ENCODE results near the gene NPLOC4.

Gene NPLOC4

GRCh38 chr17:81515530-81516041 lies 121.3 kb downstream of the NPLOC4 start:
- DNase-seq, result no peak

DNA sequence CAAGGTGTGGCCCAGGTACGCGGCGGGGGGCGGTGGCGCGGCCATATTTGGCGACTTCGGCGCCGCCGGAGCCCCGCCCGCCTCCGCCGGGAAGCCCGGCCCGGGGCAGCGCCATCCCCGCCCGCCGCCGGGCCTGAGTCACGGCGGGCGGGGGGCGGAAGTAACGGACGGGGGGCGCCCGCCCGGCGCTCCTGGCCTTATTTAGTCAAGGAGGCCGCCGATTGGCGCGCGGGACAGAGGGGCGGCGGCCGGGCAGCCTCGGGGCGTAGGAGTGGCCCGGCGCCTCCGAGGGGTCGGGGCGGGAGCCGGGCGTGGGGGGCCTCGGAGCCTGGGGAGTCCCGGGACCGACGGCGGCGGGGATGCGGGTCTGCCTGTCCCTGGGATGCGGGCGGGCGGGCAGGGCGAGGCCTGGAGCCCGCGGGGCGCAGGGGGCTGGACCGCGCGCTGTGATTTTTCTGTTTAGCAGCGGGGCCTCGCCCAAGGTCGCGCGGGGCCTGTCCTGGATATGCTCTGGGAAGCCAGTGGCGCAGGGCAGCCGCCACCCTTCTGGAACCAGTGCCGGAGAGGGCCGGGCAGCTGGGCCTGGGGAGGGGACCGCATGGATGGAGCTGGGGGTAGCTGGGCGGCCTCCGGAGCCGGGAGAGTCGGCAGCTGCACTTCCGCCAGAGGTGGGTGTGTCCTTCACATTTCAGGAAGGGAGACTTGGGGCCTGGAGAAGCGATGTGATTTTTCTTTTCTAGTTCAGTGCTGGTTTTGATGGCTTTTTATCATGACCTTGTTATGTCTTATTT lies 122.0 kb downstream of the NPLOC4 start:
- peak; percentile 93 for DNase-seq

DNA sequence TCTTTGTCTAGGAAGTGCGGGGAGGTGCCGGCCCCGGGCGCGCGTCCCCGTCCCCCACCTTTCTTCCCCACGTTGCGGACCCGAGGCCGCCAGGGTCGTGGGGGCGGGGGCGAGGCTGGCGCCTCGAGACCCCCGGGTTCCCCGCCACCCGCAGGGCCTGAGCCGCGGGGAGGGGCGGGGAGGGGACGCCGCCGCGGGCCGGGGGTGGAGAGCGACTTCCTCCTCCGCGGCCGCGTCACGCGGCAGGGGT lies 122.5 kb downstream of the NPLOC4 start:
- DNase-seq, result no peak

DNA sequence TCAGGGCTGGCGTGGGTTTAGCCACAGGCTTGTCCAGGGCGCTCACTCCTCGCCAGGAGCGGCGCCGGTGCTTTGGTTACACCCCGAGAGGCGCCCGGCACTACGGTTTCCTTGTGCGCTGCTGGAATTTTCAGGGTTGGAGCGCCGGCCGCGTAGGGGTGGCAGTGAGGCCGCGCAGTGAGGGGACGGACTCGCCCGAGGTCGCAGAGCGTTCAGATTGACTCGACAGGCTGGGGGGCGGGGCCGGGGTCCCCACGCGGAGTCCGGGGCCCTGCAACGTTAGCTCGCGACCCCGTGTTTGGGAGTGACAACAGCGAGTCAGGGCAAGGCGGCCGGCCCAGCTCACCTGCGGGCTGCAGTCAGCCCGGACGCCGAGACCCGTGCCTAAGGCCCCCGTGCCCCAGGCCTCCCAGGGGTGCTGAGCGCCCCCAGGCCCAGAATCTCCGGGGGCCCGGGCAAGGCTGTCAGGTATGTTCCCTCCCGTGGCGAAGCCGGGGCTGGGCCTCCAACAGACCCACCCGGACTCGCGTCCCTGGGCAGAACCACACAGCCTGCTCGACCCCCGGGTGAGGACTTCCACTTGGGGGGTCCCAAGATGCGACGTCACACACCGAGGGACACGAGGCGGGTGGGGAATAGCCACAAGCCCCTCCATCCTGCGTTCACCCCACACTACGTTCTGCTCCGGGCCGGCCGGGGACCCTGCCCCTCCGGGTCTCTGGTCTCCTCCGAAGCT lies 123.0 kb downstream of the NPLOC4 start:
- DNase-seq, result peak; percentile 72

GRCh38 chr17:81513372-81513752 lies 123.5 kb downstream of the NPLOC4 start:
- DNase-seq, result peak; percentile 66

DNA sequence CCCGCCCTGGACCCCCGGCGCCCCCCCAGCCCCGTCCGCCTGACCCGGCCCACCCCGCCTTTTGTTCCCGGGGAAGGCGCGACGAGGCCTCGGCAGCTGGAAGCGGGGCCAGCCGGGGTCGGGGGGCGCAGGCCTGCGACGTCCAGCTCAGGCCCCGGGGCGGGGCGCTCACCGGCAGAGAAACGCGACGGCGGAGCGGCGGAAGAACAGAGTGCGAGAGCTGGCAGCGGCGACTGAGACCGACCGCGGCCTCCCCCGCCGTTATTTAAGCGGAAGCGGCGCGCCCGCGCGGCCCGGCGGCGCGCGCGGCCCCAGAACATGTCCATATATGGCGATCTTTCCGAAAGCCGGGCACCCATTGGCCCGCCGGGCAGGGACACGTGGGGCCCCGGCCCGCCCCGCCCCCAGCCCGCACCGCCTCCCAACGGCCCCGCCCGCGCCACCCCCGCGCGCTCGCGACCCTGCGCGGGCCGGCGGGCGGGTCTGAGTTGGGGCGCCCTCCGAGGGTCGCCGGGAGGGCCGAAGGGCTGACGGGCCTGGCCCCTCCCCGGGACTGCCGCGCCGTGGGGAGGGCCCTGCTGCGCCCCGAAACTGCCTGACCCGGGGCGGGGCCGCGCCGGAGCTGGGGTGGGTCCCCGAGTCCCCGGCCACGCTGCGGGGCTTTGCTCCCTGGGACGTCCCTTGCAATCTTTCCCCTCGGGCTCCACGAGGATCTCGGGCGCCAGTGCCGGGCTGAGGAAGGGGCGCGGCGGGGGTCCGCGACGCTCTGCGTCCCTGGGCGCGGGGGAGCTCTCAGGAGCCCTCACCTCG lies 124.1 kb downstream of the NPLOC4 start, which contains the start of gene ACTG1:
Gene ACTG1 (minus strand): TSS at position 238 of the 810 bp plus-strand sequence. CDS start 445 bp downstream, outside the sequence.
- peak; percentile 96 for DNase-seq

- peak; percentile 44 for DNase-seq
These were observed 124.9 kb downstream of the NPLOC4 start for GRCh38 chr17:81511804-81512561.

DNA sequence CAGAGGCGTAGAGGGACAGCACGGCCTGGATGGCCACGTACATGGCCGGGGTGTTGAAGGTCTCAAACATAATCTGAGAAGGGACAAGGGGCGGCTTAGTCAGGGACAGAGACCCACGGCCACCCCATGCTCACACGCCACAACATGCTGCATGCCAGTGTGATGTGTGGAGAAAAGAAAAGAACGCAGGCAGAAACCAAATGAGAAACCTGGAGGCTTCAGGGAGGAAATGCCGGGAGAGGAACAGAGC lies 125.4 kb downstream of the NPLOC4 start:
- peak; percentile 52 for DNase-seq

DNA sequence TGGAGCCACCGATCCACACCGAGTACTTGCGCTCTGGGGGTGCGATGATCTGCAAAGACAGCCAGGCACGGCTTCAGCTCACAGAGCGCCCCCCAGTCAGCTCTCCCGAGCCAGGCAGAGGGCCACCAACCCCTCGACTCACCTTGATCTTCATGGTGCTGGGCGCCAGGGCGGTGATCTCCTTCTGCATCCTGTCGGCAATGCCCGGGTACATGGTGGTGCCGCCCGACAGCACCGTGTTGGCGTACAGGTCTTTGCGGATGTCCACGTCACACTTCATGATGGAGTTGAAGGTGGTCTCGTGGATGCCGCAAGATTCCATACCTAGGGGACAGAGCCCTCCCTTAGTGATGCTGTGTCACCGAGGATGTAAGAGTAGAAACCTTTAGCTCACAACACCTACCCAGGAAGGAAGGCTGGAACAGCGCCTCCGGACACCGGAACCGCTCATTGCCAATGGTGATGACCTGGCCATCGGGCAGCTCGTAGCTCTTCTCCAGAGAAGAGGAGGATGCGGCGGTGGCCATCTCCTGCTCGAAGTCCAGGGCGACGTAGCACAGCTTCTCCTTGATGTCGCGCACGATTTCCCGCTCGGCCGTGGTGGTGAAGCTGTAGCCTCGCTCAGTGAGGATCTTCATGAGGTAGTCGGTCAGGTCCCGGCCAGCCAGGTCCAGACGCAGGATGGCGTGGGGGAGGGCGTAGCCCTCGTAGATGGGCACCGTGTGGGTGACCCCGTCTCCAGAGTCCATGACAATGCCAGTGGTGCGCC lies 125.9 kb downstream of the NPLOC4 start:
- peak; percentile 24 for DNase-seq

DNA sequence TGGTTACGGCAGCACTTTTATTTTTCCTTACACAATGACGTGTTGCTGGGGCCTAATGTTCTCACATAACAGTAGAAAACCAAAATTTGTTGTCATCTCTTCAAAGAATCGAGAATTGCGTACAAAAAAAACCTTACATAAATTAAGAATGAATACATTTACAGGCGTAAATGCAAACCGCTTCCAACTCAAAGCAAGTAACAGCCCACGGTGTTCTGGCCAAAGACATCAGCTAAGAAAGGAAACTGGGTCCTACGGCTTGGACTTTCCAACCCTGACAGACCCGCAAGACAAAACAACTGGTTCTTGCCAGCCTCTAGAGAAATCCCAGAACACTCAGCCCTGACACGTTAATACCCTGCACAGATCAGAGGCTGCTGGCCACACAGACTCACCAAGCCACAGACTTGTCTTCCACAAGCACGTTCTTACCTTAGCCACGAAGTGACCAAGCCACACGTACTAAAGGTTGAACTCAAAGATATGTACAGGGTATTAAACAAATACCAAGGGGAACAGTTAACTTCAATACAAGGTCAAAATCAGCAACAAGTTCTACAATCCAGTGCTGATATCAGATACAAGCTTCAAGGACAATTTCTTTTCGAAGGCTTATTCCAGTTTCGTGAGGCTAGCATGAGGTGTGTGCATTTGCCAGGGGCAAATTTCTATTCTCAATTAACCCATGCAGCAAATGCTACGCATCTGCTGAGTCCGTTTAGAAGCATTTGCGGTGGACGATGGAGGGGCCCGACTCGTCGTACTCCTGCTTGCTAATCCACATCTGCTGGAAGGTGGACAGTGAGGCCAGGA lies 126.7 kb downstream of the NPLOC4 start:
- DNase-seq, result no peak

DNA sequence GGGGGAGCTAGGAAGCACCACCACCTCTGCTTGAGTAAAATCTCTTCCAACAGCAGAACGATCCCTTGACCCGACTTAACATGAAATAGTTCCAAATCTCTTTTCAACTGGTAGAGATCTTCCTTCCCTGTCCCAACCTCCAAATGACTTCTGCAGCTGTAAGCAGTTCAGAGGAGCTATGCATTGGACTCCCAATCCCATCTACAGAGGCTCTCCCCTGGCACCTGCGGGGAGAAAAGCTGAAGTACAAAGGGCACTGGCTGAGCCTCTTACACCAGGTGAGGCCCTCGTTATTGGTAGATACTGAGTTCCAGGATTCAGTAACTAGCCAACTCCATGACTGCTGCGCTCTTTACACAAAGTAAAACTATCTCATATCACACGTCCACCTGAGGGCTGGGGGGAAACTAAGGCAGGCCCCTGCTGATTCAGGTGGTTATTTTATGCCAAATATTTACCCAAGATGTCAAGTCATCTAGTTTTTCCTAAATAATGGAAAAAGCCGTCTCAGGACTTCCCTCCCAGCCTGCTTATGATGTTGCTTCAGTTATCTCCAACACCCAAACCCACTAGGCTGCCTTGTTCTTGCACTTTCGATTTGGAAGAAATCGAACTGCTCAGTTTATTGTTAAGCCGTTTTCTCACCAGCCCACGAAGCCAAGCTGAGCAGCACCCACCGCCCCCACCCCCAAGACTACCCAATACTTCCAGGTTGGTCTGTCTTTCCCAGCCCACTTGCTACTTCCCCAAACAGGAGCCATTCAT lies 127.5 kb downstream of the NPLOC4 start:
- no peak for DNase-seq

DNA sequence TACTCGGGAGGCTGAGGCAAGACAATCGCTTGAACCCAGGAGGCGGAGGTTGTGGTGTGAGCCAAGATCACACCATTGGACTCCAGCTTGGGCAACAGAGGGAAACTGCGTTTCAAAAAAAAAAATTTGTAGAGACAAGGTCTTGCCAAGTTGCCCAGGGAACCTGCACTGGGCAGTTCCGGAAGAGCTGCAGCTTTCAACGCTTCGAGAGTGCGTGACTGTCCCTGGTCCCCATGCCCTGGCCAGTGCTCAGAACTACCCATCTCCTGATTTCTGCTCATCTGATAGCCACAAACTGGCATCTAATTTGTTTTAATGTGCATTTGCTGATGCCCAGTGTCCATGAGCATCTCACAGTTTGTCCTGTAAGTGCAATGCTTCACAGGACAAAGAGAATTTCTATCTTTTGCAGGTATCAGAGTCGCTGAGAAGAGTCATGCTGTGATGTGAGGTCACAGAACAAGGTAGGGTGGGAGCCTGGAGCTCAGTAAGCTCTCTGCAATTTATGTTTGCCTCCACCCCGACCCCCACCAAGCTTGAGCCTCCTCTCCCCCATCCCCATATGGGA lies 128.2 kb downstream of the NPLOC4 start:
- DNase-seq, result peak; percentile 68

All from fibroblast of upper back skin (primary cell).